GM23338 (cell line): ENCODE measurements around the gene LCLAT1. TPM values are rescaled to one million over a fixed set of nuclear protein-coding genes. Genes with fewer than 3 reads are reported as not detected.

Experiments
- ATAC-seq: fragments of 200-7000 bp; cut with Tn5 transposase; 3 replicates; pipeline ENCODE4 v1.9.1; 2020
- DNase-seq: peaks from one replicate; pipeline ENCODE4 v3.0.0-alpha.2; 2015; ENCODE audit warnings: low spot score
- H2AFZ ChIP-seq: fragments of 200-600 bp; sonication (generic); 2 replicates; pipeline ENCODE4 v1.8.0; 2016; ENCODE audit warnings: antibody characterized with exemption, mild to moderate bottlenecking, moderate library complexity
- H3F3A ChIP-seq: fragments of 200-600 bp; sonication (generic); replicated peaks from 2 replicates; pipeline ENCODE4 v1.8.0; 2017; ENCODE audit warnings: antibody characterized with exemption, mixed run types, low read depth
- H3K27ac ChIP-seq: fragments of 200-600 bp; sonication (generic); 2 replicates; pipeline ENCODE4 v1.6.1; 2016; ENCODE audit warnings: low read depth
- H3K27me3 ChIP-seq: fragments of 200-600 bp; sonication (generic); 2 replicates; pipeline ENCODE4 v1.8.0; 2016; ENCODE audit warnings: mild to moderate bottlenecking, mixed run types, moderate library complexity; ENCODE audit not compliant: insufficient read depth
- H3K36me3 ChIP-seq: fragments of 200-600 bp; sonication (generic); 2 replicates; pipeline ENCODE4 v1.8.0; 2016; ENCODE audit warnings: mild to moderate bottlenecking; ENCODE audit not compliant: insufficient read depth
- H3K4me1 ChIP-seq: fragments of 200-600 bp; sonication (generic); 2 replicates; pipeline ENCODE4 v1.8.0; 2016; ENCODE audit warnings: mild to moderate bottlenecking, moderate library complexity; ENCODE audit not compliant: insufficient read depth
- H3K4me2 ChIP-seq: fragments of 200-600 bp; sonication (generic); 2 replicates; pipeline ENCODE4 v1.7.1; 2017; ENCODE audit warnings: mixed run types
- H3K4me3 ChIP-seq: fragments of 200-600 bp; sonication (generic); 2 replicates; pipeline ENCODE4 v1.6.1; 2016; ENCODE audit warnings: mixed run types
- H3K79me2 ChIP-seq: fragments of 200-600 bp; sonication (generic); replicated peaks from 2 replicates; pipeline ENCODE4 v1.8.0; 2017; ENCODE audit warnings: mild to moderate bottlenecking; ENCODE audit not compliant: insufficient read depth
- H3K9me2 ChIP-seq: fragments of 200-600 bp; sonication (generic); 2 replicates; pipeline ENCODE4 v1.8.0; 2017; ENCODE audit not compliant: insufficient read depth
- H4K20me1 ChIP-seq: fragments of 200-600 bp; sonication (generic); replicated peaks from 2 replicates; pipeline ENCODE4 v1.8.0; 2017; ENCODE audit warnings: mild to moderate bottlenecking; ENCODE audit not compliant: insufficient read depth
- H3K27ac Mint-ChIP-seq: 2 replicates; pipeline ENCODE4 v1.8.0; 2020; ENCODE audit warnings: inconsistent platforms, mild to moderate bottlenecking, moderate library complexity, mixed read lengths
- H3K27me3 Mint-ChIP-seq: 3 replicates; pipeline ENCODE4 v1.8.0; 2022; ENCODE audit warnings: low read depth, mild to moderate bottlenecking, moderate library complexity, mixed read lengths, inconsistent platforms; ENCODE audit not compliant: insufficient read depth, poor library complexity
- H3K36me3 Mint-ChIP-seq: 3 replicates; pipeline ENCODE4 v1.8.0; 2021; ENCODE audit warnings: low read depth, mild to moderate bottlenecking, inconsistent platforms, moderate library complexity, mixed read lengths
- H3K4me1 Mint-ChIP-seq: 3 replicates; pipeline ENCODE4 v1.8.0; 2020; ENCODE audit warnings: mild to moderate bottlenecking, inconsistent platforms, mixed read lengths
- H3K4me3 Mint-ChIP-seq: 3 replicates; pipeline ENCODE4 v1.8.0; 2021; ENCODE audit warnings: moderate library complexity, mild to moderate bottlenecking, inconsistent platforms, mixed read lengths
- H3K9me3 Mint-ChIP-seq: 3 replicates; pipeline ENCODE4 v1.8.0; 2020; ENCODE audit warnings: moderate library complexity, mild to moderate bottlenecking, inconsistent platforms, mixed read lengths
- CREB1 ChIP-seq: fragments of 250-450 bp; sonication (Bioruptor Pico); IDR thresholded peaks from 2 replicates; pipeline ENCODE4 v1.5.0; 2020; ENCODE audit warnings: low read depth, mild to moderate bottlenecking, moderate library complexity
- CTCF ChIP-seq, 2 experiments: fragments of 200-600 bp in 1 of 2; sonication (generic) in 1 of 2; conservative IDR thresholded peaks; 2 replicates each; pipeline versions ENCODE4 v1.5.1 to v1.6.1; 2016 to 2017; ENCODE audit warnings: antibody characterized with exemption in 2 of 2, low read depth in 2 of 2, mild to moderate bottlenecking in 2 of 2, moderate library complexity in 1 of 2
- ETS1 ChIP-seq: IDR thresholded peaks from 2 replicates; pipeline ENCODE4 v1.6.1; 2016; ENCODE audit warnings: antibody characterized with exemption
- EZH2 ChIP-seq: fragments of 200-600 bp; sonication (generic); IDR thresholded peaks from one replicate; pipeline ENCODE4 v1.8.0; 2017; ENCODE audit warnings: antibody characterized with exemption, mild to moderate bottlenecking, low read depth; ENCODE audit not compliant: unreplicated experiment
- EZH2phosphoT487 ChIP-seq: fragments of 200-600 bp; sonication (generic); IDR thresholded peaks from one replicate; pipeline ENCODE4 v1.8.1; 2018; ENCODE audit warnings: antibody characterized with exemption; ENCODE audit not compliant: unreplicated experiment
- JUNB ChIP-seq: IDR thresholded peaks from one replicate; pipeline ENCODE4 v1.6.1; 2016; ENCODE audit warnings: antibody characterized with exemption; ENCODE audit not compliant: unreplicated experiment
- NANOG ChIP-seq: IDR thresholded peaks from 2 replicates; pipeline ENCODE4 v1.6.1; 2016; ENCODE audit warnings: antibody characterized with exemption, borderline replicate concordance
- POLR2AphosphoS5 ChIP-seq: IDR thresholded peaks from 2 replicates; pipeline ENCODE4 v1.6.1; 2016; ENCODE audit warnings: antibody characterized with exemption, low read depth
- REST ChIP-seq: IDR thresholded peaks from one replicate; pipeline ENCODE4 v1.6.1; 2018; ENCODE audit warnings: antibody characterized with exemption; ENCODE audit not compliant: unreplicated experiment
- STAT1 ChIP-seq: IDR thresholded peaks from one replicate; pipeline ENCODE4 v1.6.1; 2016; ENCODE audit warnings: antibody characterized with exemption; ENCODE audit not compliant: unreplicated experiment
- ZNF114 ChIP-seq: fragments of 250-450 bp; sonication (Bioruptor Pico); IDR thresholded peaks from 2 replicates; pipeline ENCODE4 v1.5.0; 2020; ENCODE audit warnings: mild to moderate bottlenecking, moderate library complexity
- ZNF331 ChIP-seq: fragments of 250-450 bp; sonication (Bioruptor Pico); IDR thresholded peaks from 2 replicates; pipeline ENCODE4 v1.5.0; 2020; ENCODE audit warnings: low read depth, mild to moderate bottlenecking, moderate library complexity
- ZNF462 ChIP-seq: fragments of 250-450 bp; sonication (Bioruptor Pico); IDR thresholded peaks from 2 replicates; pipeline ENCODE4 v1.5.0; 2020; ENCODE audit warnings: mild to moderate bottlenecking, moderate library complexity
- polyA plus RNA-seq: library from polyadenylated mRNA; unstranded; fragments of >200 nt; fragmentation: Nextera tagmentation; extraction: Ambion mirVana; gene quantifications from 2 replicates; pipeline ENCODE4 v1.2.1, GENCODE V29; 2016
- total RNA-seq: library from RNA; depleted of rRNA; stranded (reverse); fragments of >200 nt; shearing (Covaris generic); gene quantifications from 2 replicates; pipeline ENCODE4 v1.2.3, GENCODE V29; 2014

Gene LCLAT1
- total and polyA plus RNA-seq, 2 experiments from 2014 or later: 11.5 to 30.1 TPM

GRCh38 chr2:30684996-30685395, 237.9 kb downstream of the LCLAT1 start:
- peaks cover 3% of the 10 kb centered on the region; the same call in 2 of the 3 replicates for H3K4me1 Mint-ChIP-seq
- Histone ChIP-seq H2AFZ (no peak overlapping the region), H3K27ac (no peak overlapping the region), H3K36me3 (no peaks in the 10 kb centered on the region), H3K27me3 (no peaks in the 10 kb centered on the region), H3K4me3 (no peak overlapping the region), H4K20me1 (no peaks in the 10 kb centered on the region), H3F3A (no peaks in the 10 kb centered on the region), H3K4me2 (no peak overlapping the region), H3K79me2 (no peaks in the 10 kb centered on the region), H3K4me1 (no peaks in the 10 kb centered on the region), H3K9me2 (no peaks in the 10 kb centered on the region)
- H3K9me3 Mint-ChIP-seq: no peaks in the 10 kb centered on the region
- peaks cover 2% of the 10 kb centered on the region for H3K27me3 Mint-ChIP-seq
- ATAC-seq (no peak), DNase-seq (no peak)
- H3K36me3 Mint-ChIP-seq: no peaks in the 10 kb centered on the region
- TF ChIP-seq REST (no peak), CTCF (conservative IDR thresholded peaks at IDR 0.05; ENCODE audit: low read depth in 2 of 2) (no peak), CREB1 (CRISPR knock-in tag) (no peak), ZNF114 (no peak), JUNB (no peak), EZH2 (no peak), POLR2AphosphoS5 (no peak), EZH2phosphoT487 (no peak), NANOG (no peak), ZNF462 (CRISPR knock-in tag) (no peak), STAT1 (no peak), ZNF331 (CRISPR knock-in tag) (no peak), ETS1 (no peak)
- no peak overlapping the region for H3K27ac Mint-ChIP-seq
- no peak overlapping the region for H3K4me3 Mint-ChIP-seq
